GM10248 (cell line): ENCODE results near the gene NCF4.

Experiments used
- CTCF ChIA-PET: fragments of 300-600 bp; sonication (Branson Sonifier 250); formaldehyde crosslinking; extraction: SDS; loops from one replicate; lab custom pipeline; 2021; ENCODE audit warnings: antibody characterized with exemption; lab: Yijun Ruan, JAX
- POLR2A ChIA-PET: fragments of 350-650 bp; sonication (Branson Sonifier 250); formaldehyde crosslinking; extraction: SDS; loops from one replicate; lab custom pipeline; 2020; ENCODE audit warnings: antibody characterized with exemption; lab: Yijun Ruan, JAX
- DNase-seq: peaks from one replicate; pipeline ENCODE4 v3.0.0; 2012; ENCODE audit errors: extremely low spot score
- TF ChIP-seq, protein P1 (sequence below): IDR thresholded peaks from 2 replicates; pipeline ENCODE4 v1.5.1; 2012; ENCODE audit warnings: mild to moderate bottlenecking, low read depth; ENCODE audit errors: extremely low read depth, missing control alignments, control extremely low read depth

Gene NCF4

DNA sequence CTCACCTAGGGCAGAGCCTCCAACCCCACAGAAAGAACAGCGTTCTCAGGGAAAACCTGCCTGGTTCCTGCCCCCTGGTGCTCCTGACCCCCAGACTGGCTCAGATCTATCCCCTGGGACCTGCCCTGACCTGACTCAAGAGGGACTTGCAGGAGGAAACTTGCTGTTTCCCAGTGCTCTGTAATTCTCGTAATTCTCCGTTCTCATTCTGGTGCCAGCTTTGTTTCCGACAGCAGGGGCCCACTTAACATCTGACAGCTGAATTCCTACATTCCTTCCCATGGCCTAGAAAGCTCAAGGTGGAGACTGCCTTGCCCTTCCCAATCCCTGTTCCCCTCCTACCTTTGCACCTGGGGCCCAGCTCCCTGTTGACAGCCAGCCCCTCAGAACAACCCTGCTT, 40.1 kb downstream of the NCF4 start:
- POLR2A ChIA-PET: no interaction called here
- DNase-seq: no peak
- CTCF ChIA-PET: interaction anchor here (1.4 to 4.6 kb wide), 5 partner anchors 9 to 44 kb away, joined by 3 to 24 read pairs (median 5); partner anchors contain the start of gene NCF4
- TF ChIP-seq, protein P1, sequence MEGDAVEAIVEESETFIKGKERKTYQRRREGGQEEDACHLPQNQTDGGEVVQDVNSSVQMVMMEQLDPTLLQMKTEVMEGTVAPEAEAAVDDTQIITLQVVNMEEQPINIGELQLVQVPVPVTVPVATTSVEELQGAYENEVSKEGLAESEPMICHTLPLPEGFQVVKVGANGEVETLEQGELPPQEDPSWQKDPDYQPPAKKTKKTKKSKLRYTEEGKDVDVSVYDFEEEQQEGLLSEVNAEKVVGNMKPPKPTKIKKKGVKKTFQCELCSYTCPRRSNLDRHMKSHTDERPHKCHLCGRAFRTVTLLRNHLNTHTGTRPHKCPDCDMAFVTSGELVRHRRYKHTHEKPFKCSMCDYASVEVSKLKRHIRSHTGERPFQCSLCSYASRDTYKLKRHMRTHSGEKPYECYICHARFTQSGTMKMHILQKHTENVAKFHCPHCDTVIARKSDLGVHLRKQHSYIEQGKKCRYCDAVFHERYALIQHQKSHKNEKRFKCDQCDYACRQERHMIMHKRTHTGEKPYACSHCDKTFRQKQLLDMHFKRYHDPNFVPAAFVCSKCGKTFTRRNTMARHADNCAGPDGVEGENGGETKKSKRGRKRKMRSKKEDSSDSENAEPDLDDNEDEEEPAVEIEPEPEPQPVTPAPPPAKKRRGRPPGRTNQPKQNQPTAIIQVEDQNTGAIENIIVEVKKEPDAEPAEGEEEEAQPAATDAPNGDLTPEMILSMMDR: no peak

DNA sequence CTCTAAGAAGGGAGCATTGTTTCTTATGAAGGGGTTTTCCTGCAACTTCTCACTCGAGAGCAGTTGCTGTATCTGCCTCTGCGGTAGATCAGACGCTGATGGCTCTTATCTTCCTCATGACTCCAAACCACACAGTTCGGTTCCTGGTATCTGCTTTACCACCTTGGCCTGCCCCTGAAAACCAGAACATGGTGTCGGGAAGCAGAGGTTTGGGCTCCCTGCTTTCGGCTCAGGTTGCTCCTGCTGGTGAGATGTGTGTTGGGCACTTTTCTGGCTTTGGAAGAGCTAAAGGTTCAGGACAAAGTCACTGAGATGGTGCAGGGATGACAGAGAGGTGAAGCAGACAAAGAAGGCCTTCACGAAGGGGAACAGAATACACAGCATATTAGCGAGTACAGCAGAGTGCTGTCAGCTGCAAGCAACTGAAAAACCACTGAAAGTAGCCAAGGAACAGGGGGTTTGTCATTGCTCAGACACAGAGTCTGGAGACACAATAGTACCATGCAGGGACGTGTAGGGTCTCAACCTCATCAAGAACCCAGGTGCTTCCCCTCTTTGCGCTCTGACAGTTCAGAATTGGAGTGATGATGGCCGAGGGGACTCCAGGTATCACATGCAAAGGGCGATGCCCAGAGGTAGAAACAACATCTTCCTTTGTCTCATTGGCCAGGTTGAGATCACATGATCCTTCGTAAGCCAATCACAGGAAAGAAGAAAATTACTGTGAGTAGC, 40.8 kb downstream of the NCF4 start:
- POLR2A ChIA-PET: no interaction called here
- TF ChIP-seq, protein P1: no peak
- peak; percentile 80 for DNase-seq
- CTCF ChIA-PET: interaction anchor here (1.0 to 4.6 kb wide), 11 partner anchors 10 to 49 kb away, joined by 3 to 24 read pairs (median 3); partner anchors contain the start of gene NCF4

DNA sequence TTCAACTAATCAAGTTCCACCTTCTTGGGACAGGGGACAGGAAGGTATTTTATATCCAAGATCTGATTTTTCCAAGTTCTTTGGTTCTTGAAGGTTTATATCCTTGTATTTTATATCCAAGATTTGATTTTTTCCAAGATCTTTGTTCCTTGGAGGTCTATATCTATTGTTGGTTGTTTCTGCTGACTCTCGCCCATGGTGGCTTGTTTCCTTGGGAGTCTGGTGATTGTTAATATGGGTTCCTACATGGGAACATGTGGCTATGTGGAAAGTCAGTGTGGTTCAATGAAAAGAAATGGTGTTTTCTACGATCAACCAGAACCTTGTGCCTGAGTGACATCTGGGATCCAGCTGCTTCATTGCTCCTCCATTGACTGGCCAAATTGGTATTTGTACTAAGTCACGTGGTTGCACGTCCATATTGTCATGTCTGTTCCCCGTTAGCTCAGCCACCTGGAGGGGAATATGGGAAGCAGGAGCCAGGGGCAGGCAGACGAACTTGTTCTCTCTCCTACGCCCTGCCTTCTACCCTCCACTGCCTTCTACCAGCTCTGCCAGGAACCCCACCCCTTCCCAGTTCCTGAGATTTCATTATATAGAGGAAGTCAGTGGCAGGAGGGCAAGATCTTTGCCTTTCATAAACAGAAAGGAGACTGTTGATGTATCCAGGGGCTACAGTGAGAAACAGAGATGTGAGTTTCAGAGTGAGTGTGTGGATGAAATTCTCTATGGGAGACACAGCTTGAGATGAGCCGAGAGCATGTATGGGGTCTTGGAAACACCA, 41.5 kb downstream of the NCF4 start:
- POLR2A ChIA-PET: no interaction called here
- TF ChIP-seq, protein P1: no peak
- CTCF ChIA-PET: interaction anchor here (1.0 to 4.6 kb wide), 13 partner anchors 10 to 50 kb away, joined by 3 to 24 read pairs (median 3); partner anchors contain the start of gene NCF4
- DNase-seq: no peak

DNA sequence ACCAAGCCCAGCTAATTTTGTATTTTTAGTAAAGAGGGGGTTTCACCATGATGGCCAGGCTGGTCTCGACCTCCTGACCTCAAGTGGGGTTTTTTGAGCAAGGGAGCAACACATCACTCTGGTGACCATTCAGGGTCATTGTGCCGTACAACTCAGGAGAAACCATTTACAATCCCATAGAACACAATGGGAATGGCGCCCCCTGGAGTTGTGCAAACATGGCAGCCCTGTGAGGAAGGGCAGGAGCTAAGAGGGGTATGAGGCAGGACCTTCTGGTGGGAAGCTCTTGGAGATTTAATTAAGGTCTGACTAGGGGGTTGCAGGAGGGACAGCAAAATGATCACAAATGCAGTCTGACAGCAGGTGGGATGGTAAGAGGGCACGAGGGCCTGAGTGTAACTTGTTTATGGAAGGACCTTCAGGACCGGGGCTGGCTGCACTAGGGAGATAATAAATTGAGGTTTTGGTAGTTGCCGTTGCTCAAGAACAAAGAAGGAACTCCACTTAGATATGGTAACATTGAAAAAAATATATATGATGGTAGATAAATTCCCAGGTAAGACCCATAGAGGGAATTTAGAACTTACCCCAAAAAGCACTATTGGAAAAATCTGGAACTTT, 43.6 kb downstream of the NCF4 start:
- TF ChIP-seq, protein P1: no peak
- DNase-seq: no peak
- POLR2A ChIA-PET: no interaction called here
- CTCF ChIA-PET: interaction anchor here (1.4 to 1.7 kb wide), 2 partner anchors 43 to 45 kb away, joined by 3 to 4 read pairs; partner anchors contain the start of gene NCF4

DNA sequence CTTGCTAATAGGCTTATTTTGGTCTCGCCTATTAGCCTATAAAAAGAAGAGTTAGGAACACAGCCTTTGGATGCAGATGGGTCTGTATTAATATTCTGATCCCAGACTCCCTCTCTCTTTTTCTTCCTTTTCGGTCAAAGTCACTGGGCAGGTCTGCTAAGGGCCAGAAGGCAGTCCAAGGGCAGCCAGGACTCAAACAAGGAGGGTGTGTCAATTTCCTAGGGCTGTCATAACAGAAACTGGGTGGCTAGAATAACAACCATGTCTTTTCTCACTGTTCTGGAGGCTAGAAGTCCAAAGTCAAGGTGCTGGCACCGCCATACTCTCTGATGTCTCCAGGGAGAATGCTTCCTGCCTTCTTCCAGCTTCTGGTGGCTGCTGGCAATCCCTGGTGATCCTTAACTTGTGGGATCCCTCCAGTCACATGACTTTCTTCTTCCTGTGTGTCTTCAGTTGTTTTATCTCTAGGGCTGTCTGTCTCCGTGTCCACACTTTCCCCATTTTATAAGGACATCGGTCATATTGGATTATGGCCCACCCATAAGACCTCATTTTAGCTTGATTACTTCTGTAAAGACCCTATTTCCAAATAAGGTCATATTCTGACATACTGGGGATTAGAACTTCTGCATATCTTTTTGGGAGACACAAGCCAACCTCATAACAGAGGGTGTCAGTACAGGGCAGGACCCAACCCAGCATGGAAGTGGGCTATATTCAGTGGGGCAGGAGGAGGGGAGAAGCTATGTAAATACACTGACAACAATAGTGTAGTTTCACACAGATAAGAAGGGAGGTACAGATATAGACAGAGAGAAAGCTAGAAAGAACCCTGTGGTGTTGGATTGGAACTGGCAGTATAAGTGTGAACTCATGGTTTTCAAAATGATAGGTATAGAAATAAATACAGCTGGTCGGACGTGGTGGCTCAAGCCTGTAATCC, 46.7 kb downstream of the NCF4 start:
- CTCF ChIA-PET: interaction anchor here (1.0 to 5.5 kb wide), 8 partner anchors 8 to 70 kb away, joined by 3 to 29 read pairs (median 5); no protein-coding TSS in a partner anchor

More for the DNA sequence above, 46.7 kb downstream of the NCF4 start:
- TF ChIP-seq, protein P1: no peak
- POLR2A ChIA-PET: no interaction called here
- no peak for DNase-seq
